ENCODE results near the gene SPECC1L.

SPECC1L gene

DNA sequence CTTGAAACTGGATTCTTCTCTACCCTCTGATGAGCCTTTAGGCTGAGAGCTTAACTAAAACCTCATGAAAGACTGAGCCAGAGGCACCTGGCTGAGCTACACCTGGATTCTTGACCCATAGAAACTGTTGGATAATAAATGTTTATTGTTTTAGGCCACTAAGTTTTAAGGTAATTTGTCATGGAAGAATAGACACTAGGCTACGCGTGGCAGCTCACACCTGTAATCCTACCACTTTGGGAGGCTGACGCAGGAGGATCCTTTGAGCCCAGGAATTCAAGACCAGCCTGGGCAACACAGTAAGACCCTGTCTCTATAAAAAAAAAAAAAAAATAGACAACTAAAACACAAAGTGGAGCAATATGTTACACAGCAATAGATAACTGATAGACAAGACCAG is 195.3 kb downstream of the SPECC1L start:
- H3K18ac ChIP-seq (ENCODE audit: low read length) = no peak overlapping the region
- no peak for DNase-seq

DNA sequence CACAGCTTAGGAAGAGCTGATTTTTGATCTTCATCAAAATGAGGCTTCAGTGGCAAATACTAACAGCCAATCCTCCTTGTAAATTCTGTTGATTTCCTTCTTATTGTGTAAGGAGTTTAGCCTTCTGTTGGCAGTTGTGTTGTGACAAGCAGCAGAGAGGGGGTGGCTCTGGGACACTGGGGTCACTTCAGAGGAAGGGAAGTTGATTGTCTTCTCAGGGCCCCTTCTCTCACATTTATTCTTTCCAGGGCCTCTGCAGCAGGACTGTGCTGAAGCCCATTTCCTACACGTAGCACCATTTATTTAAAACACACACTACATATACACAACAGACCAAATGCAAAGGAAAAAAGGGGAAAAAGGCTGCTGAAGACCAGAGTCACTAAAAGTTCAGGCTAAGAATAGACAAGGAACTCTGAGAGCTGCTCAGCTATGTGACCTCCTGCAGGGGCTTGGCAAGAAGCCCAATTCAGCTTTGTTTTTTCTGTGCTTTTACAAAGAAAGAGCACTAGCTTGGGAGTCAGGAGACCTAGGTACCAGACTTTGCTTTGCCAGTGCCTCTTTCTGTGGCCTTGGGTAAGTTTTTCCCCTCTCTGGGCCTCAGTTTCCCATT is 196.2 kb downstream of the SPECC1L start:
- H2BK120ac ChIP-seq (ENCODE audit: insufficient read depth, low read length, poor library complexity) = no peak overlapping the region
- no peak overlapping the region for H3K4me2 ChIP-seq (ENCODE audit: low read length)
- no peaks in the 10 kb centered on the region for H3K9me3 ChIP-seq (ENCODE audit: insufficient read depth, low read depth, low read length)
- no peak overlapping the region for H2BK12ac ChIP-seq (ENCODE audit: low read length)
- no peak overlapping the region for H2AK5ac ChIP-seq (ENCODE audit: low read length)
- H4K12ac ChIP-seq (ENCODE audit: low read depth, low read length) = no peak overlapping the region
- H3K4me1 ChIP-seq (ENCODE audit: control insufficient read depth in 1 of 2, insufficient read depth in 2 of 2, low read length in 2 of 2) = no peaks in the 10 kb centered on the region
- H3K4ac ChIP-seq (ENCODE audit: low read depth, low read length) = no peak overlapping the region
- no peaks in the 10 kb centered on the region for H3K27me3 ChIP-seq (ENCODE audit: insufficient read depth, low read length)
- H2BK5ac ChIP-seq (ENCODE audit: low read depth, low read length, poor library complexity) = no peak overlapping the region
- H3K79me1 ChIP-seq (ENCODE audit: low read length) = no peaks in the 10 kb centered on the region
- no peak overlapping the region for H3K23ac ChIP-seq (ENCODE audit: low read length)
- no peak overlapping the region for H4K91ac ChIP-seq (ENCODE audit: low read depth, low read length)
- DNase-seq = no peak
- no peak overlapping the region for H3K9ac ChIP-seq (ENCODE audit: low read length)
- no peak overlapping the region for H4K8ac ChIP-seq (ENCODE audit: low read depth, low read length)
- no CpG with 5 or more reads among the region's 1 CpG for WGBS (ENCODE audit: extremely low coverage, insufficient coverage, insufficient read length)
- H3K18ac ChIP-seq (ENCODE audit: low read length) = no peak overlapping the region
- no peak overlapping the region for H3K14ac ChIP-seq (ENCODE audit: low read length)
- H3K27ac ChIP-seq (ENCODE audit: low read depth, low read length) = no peak overlapping the region
- peak overlapping the region; percentile 33 for H2AFZ ChIP-seq (ENCODE audit: insufficient read depth, low read length, poor library complexity)
- H3K79me2 ChIP-seq (ENCODE audit: control insufficient read depth, insufficient read depth, low read length, poor library complexity) = no peaks in the 10 kb centered on the region
- H3K4me3 ChIP-seq (ENCODE audit: low read depth, low read length) = no peak overlapping the region
- no peaks in the 10 kb centered on the region for H3K36me3 ChIP-seq (ENCODE audit: control insufficient read depth in 1 of 2, insufficient read depth in 2 of 2, low read length in 2 of 2)

More for the DNA sequence above, 195.3 kb downstream of the SPECC1L start:
- Histone ChIP-seq H4K12ac (ENCODE audit: low read depth, low read length) (no peak overlapping the region), H2BK5ac (ENCODE audit: low read depth, low read length, poor library complexity) (no peak overlapping the region), H3K9me3 (ENCODE audit: insufficient read depth, low read depth, low read length) (no peaks in the 10 kb centered on the region), H4K8ac (ENCODE audit: low read depth, low read length) (no peak overlapping the region), H3K14ac (ENCODE audit: low read length) (no peak overlapping the region), H3K4ac (ENCODE audit: low read depth, low read length) (no peak overlapping the region), H2AFZ (ENCODE audit: insufficient read depth, low read length, poor library complexity) (no peak overlapping the region), H2AK5ac (ENCODE audit: low read length) (no peak overlapping the region), H3K4me3 (ENCODE audit: low read depth, low read length) (no peak overlapping the region), H2BK120ac (ENCODE audit: insufficient read depth, low read length, poor library complexity) (no peak overlapping the region), H3K27me3 (ENCODE audit: insufficient read depth, low read length) (no peaks in the 10 kb centered on the region), H3K4me2 (ENCODE audit: low read length) (no peak overlapping the region), H3K79me2 (ENCODE audit: control insufficient read depth, insufficient read depth, low read length, poor library complexity) (no peaks in the 10 kb centered on the region), H3K9ac (ENCODE audit: low read length) (no peak overlapping the region), H3K79me1 (ENCODE audit: low read length) (no peaks in the 10 kb centered on the region), H3K23ac (ENCODE audit: low read length) (no peak overlapping the region), H2BK12ac (ENCODE audit: low read length) (no peak overlapping the region), H3K36me3 (ENCODE audit: control insufficient read depth in 1 of 2, insufficient read depth in 2 of 2, low read length in 2 of 2) (no peaks in the 10 kb centered on the region), H4K91ac (ENCODE audit: low read depth, low read length) (no peak overlapping the region), H3K4me1 (ENCODE audit: control insufficient read depth in 1 of 2, insufficient read depth in 2 of 2, low read length in 2 of 2) (no peaks in the 10 kb centered on the region), H3K27ac (ENCODE audit: low read depth, low read length) (no peak overlapping the region)
- no CpG with 5 or more reads among the region's 3 CpGs for WGBS (ENCODE audit: extremely low coverage, insufficient coverage, insufficient read length)

DNA sequence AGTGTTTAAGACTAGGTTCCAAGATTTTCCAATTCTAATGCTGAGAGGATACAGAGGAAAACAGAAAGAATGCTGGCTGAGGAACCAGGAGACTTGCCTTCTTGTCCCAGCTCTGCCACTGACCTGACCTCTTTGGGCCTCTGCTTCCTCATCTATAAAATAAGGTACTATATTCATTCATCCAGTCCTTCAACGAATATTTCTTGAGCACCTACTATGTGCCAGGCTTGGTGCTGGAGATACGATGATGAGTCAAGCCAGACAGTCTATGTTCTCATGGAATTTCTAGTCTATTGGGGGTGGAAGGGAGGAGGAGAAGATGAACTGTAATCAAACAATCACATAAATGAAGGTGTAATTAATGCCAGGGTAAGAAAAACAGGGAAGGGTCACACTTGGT is 196.7 kb downstream of the SPECC1L start:
- Histone ChIP-seq H3K14ac (ENCODE audit: low read length) (no peak overlapping the region), H3K79me2 (ENCODE audit: control insufficient read depth, insufficient read depth, low read length, poor library complexity) (no peaks in the 10 kb centered on the region), H3K9me3 (ENCODE audit: insufficient read depth, low read depth, low read length) (no peaks in the 10 kb centered on the region), H2BK120ac (ENCODE audit: insufficient read depth, low read length, poor library complexity) (no peak overlapping the region), H2AK5ac (ENCODE audit: low read length) (no peak overlapping the region), H3K18ac (ENCODE audit: low read length) (no peak overlapping the region), H3K9ac (ENCODE audit: low read length) (no peak overlapping the region), H3K36me3 (ENCODE audit: control insufficient read depth in 1 of 2, insufficient read depth in 2 of 2, low read length in 2 of 2) (no peaks in the 10 kb centered on the region), H4K91ac (ENCODE audit: low read depth, low read length) (no peak overlapping the region), H3K23ac (ENCODE audit: low read length) (no peak overlapping the region), H4K12ac (ENCODE audit: low read depth, low read length) (no peak overlapping the region), H3K27ac (ENCODE audit: low read depth, low read length) (no peak overlapping the region), H2BK12ac (ENCODE audit: low read length) (no peak overlapping the region), H4K8ac (ENCODE audit: low read depth, low read length) (no peak overlapping the region), H3K4me1 (ENCODE audit: control insufficient read depth in 1 of 2, insufficient read depth in 2 of 2, low read length in 2 of 2) (no peaks in the 10 kb centered on the region), H3K4me3 (ENCODE audit: low read depth, low read length) (no peak overlapping the region), H3K4ac (ENCODE audit: low read depth, low read length) (no peak overlapping the region), H3K27me3 (ENCODE audit: insufficient read depth, low read length) (no peaks in the 10 kb centered on the region), H2BK5ac (ENCODE audit: low read depth, low read length, poor library complexity) (no peak overlapping the region), H3K79me1 (ENCODE audit: low read length) (no peaks in the 10 kb centered on the region), H2AFZ (ENCODE audit: insufficient read depth, low read length, poor library complexity) (no peak overlapping the region), H3K4me2 (ENCODE audit: low read length) (no peak overlapping the region)
- no peak for DNase-seq
- WGBS (ENCODE audit: extremely low coverage, insufficient coverage, insufficient read length) = no CpG with 5 or more reads among the region's 2 CpGs

All from trophoblast cell (in vitro differentiated cells and primary cell).